Chondrocyte (in vitro differentiated cells): ENCODE results near the gene PFDN1. TPM values are rescaled to one million over a fixed set of nuclear protein-coding genes. Genes with fewer than 3 reads are reported as not detected.

Experiments
- DNase-seq: peaks from one replicate; pipeline ENCODE4 v3.0.0; 2021; ENCODE audit warnings: mixed read lengths, low spot score
- H3K27ac Mint-ChIP-seq: one replicate; pipeline ENCODE4 v1.8.0; 2021; ENCODE audit warnings: mild to moderate bottlenecking, moderate library complexity, mixed read lengths; ENCODE audit not compliant: unreplicated experiment
- H3K27me3 Mint-ChIP-seq: 2 replicates; pipeline ENCODE4 v1.8.0; 2021; ENCODE audit warnings: low read depth, mixed read lengths
- H3K36me3 Mint-ChIP-seq: 2 replicates; pipeline ENCODE4 v1.8.0; 2021; ENCODE audit warnings: low read depth, mixed read lengths
- H3K4me1 Mint-ChIP-seq: 2 replicates; pipeline ENCODE4 v1.8.0; 2021; ENCODE audit warnings: low read depth, mild to moderate bottlenecking, mixed read lengths
- H3K4me3 Mint-ChIP-seq: one replicate; pipeline ENCODE4 v1.8.0; 2021; ENCODE audit warnings: mild to moderate bottlenecking, moderate library complexity, mixed read lengths; ENCODE audit not compliant: unreplicated experiment
- H3K9me3 Mint-ChIP-seq: 2 replicates; pipeline ENCODE4 v1.8.0; 2021; ENCODE audit warnings: low read depth, mixed read lengths
- total RNA-seq: library from RNA; stranded (reverse); gene quantifications from 3 replicates; pipeline ENCODE4 v1.2.1, GENCODE V29; 2021
- TF ChIP-seq, protein P1 (sequence below): fragments of 200-600 bp; sonication (generic); IDR thresholded peaks from 2 replicates; pipeline ENCODE4 v1.5.0; 2021; ENCODE audit warnings: antibody characterized with exemption, mild to moderate bottlenecking, moderate library complexity

The PFDN1 gene
- total RNA-seq, 1 donor from 2014 or later: 44.5 TPM

DNA sequence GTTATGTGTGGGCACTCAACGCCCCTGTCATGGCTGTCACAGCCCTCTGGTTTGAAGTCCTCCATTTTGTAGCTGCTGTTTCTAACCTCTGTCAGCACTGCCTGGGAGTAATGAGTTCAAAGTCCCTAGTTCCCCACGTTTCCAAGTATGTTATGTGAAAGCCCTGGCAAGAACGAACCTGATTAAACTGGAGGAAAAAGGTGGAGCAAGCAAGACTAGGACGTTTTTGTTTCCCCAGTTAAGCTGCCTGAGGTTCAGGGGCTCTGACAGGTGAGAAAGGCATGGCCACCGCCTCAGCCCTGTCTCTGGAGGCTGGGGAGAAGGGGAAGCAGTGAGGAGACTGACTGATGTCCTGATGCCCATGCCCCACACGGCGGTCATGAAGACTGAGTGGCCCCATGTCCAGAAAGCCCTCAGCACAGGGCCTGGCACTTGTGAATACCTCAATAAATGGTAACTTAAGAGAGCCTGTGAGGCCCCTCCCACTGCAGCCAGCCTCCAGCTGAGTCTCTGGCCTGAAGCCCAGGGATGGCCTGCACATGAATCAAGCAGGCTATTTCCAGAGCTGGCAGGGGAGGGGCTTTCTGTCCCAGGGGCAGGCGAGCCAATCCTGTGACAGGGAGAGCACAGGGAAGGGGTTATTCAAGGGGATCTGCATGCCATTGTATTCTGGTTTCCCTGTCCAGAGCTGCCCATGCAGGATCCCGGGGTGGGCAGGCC, 61.8 kb downstream of the PFDN1 start:
- no peak overlapping the region for H3K4me3 Mint-ChIP-seq
- peak overlapping the region; percentile 65 for H3K27ac Mint-ChIP-seq
- H3K36me3 Mint-ChIP-seq: peaks cover 2% of the 10 kb centered on the region
- no peak for DNase-seq
- H3K4me1 Mint-ChIP-seq: peaks cover 34% of the 10 kb centered on the region
- TF ChIP-seq, protein P1, sequence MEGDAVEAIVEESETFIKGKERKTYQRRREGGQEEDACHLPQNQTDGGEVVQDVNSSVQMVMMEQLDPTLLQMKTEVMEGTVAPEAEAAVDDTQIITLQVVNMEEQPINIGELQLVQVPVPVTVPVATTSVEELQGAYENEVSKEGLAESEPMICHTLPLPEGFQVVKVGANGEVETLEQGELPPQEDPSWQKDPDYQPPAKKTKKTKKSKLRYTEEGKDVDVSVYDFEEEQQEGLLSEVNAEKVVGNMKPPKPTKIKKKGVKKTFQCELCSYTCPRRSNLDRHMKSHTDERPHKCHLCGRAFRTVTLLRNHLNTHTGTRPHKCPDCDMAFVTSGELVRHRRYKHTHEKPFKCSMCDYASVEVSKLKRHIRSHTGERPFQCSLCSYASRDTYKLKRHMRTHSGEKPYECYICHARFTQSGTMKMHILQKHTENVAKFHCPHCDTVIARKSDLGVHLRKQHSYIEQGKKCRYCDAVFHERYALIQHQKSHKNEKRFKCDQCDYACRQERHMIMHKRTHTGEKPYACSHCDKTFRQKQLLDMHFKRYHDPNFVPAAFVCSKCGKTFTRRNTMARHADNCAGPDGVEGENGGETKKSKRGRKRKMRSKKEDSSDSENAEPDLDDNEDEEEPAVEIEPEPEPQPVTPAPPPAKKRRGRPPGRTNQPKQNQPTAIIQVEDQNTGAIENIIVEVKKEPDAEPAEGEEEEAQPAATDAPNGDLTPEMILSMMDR: no peak
- H3K9me3 Mint-ChIP-seq: no peaks in the 10 kb centered on the region
- H3K27me3 Mint-ChIP-seq: no peaks in the 10 kb centered on the region

DNA sequence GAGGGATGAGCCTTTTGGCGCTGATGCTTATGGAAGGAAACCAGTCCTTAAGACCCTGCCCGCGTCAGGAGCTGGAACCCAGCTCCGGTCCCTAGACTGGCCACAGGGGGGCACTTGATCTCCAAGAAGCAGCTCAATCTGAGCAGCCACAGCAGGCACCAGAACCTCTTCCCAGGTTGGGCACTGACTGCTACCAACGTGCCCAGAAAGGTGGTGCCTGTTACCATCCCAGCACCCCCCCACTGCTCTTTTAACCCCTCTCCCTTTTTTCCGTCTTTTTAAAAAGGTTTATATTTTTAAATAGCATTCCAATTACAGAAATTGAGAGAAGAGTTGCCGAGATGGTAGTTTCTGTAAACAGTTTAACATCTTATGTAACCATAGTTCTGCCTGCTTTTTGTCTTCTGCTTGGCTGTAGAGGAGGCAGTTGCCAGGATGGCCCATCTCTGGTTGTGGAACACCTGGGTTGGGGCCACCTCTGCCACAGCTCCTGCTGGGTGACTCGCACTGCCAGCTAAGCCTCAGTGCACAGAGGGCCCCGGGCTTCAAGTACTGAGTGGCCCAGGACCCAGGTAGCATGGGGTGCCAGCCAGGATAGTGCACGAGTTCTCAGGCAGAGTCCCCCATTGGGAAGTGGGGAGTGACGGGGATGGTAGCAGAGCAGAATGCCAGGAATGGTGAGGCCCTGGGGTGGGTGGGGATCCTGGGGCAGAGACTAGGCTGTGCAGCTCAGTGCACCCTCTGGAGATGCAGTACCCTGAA, 62.8 kb downstream of the PFDN1 start:
- H3K4me3 Mint-ChIP-seq: no peak overlapping the region
- TF ChIP-seq, protein P1: peak; percentile 84
- H3K27me3 Mint-ChIP-seq: no peaks in the 10 kb centered on the region
- DNase-seq: no peak
- H3K4me1 Mint-ChIP-seq: peaks cover 24% of the 10 kb centered on the region
- H3K9me3 Mint-ChIP-seq: no peaks in the 10 kb centered on the region
- no peak overlapping the region for H3K27ac Mint-ChIP-seq
- H3K36me3 Mint-ChIP-seq: peaks cover 2% of the 10 kb centered on the region

DNA sequence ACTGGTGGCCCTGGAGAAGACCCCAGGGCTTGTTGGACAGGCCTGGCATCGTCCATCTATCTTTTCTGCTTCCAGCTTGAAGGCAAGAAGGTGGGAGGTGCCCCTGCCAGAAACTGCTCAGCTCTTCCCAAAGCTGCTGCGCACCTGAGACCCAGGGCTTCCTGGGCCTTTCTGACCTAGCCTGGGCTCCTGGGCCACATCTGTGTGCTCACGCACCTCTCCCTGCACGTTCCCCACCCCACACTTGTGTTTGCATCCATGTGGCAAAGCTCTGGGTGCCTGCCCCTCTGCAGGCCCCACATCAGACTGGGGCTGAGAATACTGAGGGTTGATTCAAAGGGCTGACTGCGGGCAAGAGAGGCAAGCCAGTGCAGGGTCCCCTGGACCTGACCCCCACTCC, 63.4 kb downstream of the PFDN1 start:
- Mint-ChIP-seq H3K4me3 (no peak overlapping the region), H3K36me3 (peaks cover 2% of the 10 kb centered on the region), H3K27ac (no peak overlapping the region), H3K27me3 (no peaks in the 10 kb centered on the region), H3K9me3 (no peaks in the 10 kb centered on the region), H3K4me1 (peaks cover 18% of the 10 kb centered on the region)
- TF ChIP-seq, protein P1: no peak
- no peak for DNase-seq

DNA sequence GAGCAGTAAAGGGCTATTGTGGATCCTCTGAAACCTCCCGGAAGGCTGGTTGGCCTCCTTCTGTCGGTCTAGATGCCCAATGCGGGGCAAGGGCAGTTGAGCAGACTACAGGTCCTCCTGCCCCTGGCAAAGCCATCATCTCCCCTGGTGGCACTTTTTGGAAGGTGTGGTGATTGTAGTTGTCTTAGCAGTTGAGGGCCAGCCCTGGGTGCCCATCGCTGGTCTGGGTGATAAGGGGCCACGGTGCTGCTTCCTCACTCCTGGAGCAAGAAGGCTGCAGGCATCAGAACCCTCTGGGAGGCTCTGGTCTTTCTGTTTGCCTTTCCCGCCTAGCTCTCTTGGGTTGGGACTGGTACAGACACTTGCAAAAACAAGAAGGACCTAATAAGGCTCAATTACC, 64.1 kb downstream of the PFDN1 start:
- no peak overlapping the region for H3K4me3 Mint-ChIP-seq
- DNase-seq: no peak
- peaks cover 15% of the 10 kb centered on the region for H3K4me1 Mint-ChIP-seq
- TF ChIP-seq, protein P1: no peak
- peaks cover 2% of the 10 kb centered on the region for H3K36me3 Mint-ChIP-seq
- H3K27ac Mint-ChIP-seq: no peak overlapping the region
- no peaks in the 10 kb centered on the region for H3K9me3 Mint-ChIP-seq
- H3K27me3 Mint-ChIP-seq: no peaks in the 10 kb centered on the region

DNA sequence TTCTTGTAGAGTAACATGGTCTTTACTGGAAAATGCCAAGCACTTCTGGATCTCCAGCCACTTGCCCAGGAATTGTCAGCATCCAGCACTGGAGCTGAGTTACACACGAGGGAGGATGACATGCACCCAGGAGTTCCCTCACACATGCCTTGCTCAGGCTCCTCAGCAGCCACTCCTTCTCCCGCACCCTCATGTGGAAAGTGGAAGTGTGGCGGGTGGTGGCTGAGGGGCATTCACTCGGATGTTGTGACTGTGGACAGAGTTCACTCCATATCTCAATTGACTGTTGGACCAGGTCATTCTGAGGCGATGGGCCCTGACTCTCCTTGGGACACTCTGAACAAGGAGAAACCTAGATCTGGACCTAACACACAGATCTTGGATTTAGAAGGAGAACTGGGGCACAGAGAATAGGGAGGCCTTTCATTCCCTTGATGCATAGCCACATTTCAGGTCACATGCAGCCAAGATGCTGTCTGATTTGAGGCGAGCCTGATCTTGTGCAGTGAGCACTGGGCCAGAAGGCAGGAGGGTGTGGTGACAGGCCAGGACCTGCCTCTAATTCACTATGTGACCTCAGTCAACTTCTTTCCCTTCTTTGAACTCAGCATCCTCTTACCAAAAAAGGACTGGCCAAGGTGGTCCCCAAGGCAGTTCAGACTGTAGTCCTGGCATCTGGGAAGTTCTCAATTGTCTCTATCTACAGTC, 65.9 kb downstream of the PFDN1 start:
- TF ChIP-seq, protein P1: no peak

More for the DNA sequence above, 65.9 kb downstream of the PFDN1 start:
- no peak for DNase-seq
- Mint-ChIP-seq H3K4me3 (no peak overlapping the region), H3K27me3 (no peaks in the 10 kb centered on the region), H3K9me3 (no peaks in the 10 kb centered on the region), H3K36me3 (peaks cover 4% of the 10 kb centered on the region), H3K27ac (no peak overlapping the region), H3K4me1 (peaks cover 13% of the 10 kb centered on the region)
